Measurements from ENCODE around the gene HSPA12A. TPM values are rescaled to one million over a fixed set of nuclear protein-coding genes. Genes with fewer than 3 reads are reported as not detected.

Gene HSPA12A
- total RNA-seq, 1 experiment from 2014 or later = 3.1 TPM

DNA sequence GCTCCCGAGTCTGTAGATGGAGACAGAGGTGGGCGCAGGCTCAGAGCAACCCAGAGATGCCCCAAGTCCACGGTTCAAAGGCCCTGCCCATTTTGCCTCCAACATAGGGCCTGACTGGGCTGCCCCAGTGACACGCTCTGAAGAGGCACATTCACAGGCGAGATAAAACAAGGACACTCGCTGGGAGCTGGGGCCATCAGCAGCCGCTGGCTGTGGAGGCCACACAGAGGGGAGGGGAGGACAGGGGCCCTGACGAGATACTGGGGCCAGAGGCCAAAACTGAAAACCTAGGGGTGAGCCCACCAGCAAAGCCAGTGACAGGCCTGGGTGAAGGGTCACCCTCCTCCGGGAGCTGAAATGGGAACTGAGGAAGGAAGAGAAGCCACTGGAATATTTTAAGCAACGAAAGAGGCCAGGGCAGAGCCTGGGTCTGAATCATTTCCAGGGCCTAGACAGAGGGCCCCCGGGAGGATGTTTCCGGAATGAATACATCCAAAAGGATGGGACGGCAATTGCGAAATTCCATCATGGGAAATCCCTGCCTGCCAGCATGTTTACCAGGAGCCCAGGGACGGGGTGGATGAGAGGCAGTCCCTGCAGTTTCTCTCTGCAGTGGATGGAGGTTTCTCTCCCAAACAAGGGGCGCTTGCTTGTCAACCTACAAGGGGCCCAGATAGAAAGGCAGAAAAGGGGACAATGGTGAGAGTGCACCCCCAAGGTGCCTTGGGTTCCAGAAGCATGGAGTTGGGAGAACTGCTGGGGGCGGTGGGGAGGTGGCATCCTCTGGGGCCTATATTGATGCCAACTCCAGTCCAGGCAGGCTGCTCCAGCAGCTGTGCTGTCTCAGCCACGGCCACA is 29.0 kb upstream of the HSPA12A start:
- peak; percentile 86 for DNase-seq
- intact Hi-C loops (cut with micrococcal nuclease) = no loop called here

DNA sequence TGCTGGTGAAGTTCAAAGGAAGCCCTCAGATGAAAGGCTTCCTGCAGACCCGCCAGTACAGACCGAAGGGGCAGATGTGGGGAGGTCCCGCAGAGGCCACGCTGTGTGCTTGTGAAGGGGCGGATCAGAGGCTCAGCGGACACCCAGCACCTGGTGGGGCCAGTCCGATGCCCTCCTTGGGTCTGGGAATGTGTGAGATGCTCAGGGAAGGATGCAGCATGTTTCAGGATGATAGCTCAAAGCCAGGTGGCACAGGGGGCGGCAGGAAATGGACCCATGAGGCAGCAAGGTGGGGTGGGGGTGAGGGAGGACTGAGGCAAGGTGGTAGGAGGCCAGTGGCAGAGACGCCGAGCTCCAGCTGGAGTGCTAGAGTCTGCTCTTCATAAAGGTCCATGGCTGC is 27.9 kb upstream of the HSPA12A start:
- no peaks in the 10 kb centered on the region for H3F3A ChIP-seq (ENCODE audit: low read length, unreplicated experiment)
- no peaks in the 10 kb centered on the region for H4K20me1 ChIP-seq (ENCODE audit: low read length)
- H3K36me3 ChIP-seq (ENCODE audit: low read depth, low read length) = no peaks in the 10 kb centered on the region
- no peaks in the 10 kb centered on the region for H3K9me3 ChIP-seq (ENCODE audit: low read length)
- no peak overlapping the region for H3K9ac ChIP-seq (ENCODE audit: low read length)
- H3K4me3 ChIP-seq (ENCODE audit: low read length) = no peak overlapping the region
- H3K27ac ChIP-seq (ENCODE audit: low read length) = no peak overlapping the region
- no peak overlapping the region for H2AFZ ChIP-seq (ENCODE audit: low read length)
- H3K4me1 ChIP-seq (ENCODE audit: insufficient read depth, low read length) = peaks cover 31% of the 10 kb centered on the region
- H3K27me3 ChIP-seq (ENCODE audit: low read length) = no peaks in the 10 kb centered on the region
- no TSS peak for BruUV-seq (replicated peaks)
- POLR2A ChIA-PET (ENCODE audit: unreplicated experiment) = interaction anchor here (0.7 kb wide), 1 partner anchor 10 kb away, joined by 4 read pairs; no protein-coding TSS in a partner anchor
- H3K79me2 ChIP-seq (ENCODE audit: low read length) = no peaks in the 10 kb centered on the region
- TF ChIP-seq, protein P1, sequence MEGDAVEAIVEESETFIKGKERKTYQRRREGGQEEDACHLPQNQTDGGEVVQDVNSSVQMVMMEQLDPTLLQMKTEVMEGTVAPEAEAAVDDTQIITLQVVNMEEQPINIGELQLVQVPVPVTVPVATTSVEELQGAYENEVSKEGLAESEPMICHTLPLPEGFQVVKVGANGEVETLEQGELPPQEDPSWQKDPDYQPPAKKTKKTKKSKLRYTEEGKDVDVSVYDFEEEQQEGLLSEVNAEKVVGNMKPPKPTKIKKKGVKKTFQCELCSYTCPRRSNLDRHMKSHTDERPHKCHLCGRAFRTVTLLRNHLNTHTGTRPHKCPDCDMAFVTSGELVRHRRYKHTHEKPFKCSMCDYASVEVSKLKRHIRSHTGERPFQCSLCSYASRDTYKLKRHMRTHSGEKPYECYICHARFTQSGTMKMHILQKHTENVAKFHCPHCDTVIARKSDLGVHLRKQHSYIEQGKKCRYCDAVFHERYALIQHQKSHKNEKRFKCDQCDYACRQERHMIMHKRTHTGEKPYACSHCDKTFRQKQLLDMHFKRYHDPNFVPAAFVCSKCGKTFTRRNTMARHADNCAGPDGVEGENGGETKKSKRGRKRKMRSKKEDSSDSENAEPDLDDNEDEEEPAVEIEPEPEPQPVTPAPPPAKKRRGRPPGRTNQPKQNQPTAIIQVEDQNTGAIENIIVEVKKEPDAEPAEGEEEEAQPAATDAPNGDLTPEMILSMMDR (conservative IDR thresholded peaks at IDR 0.05; ENCODE audit: low read depth, low read length) = no peak
- TF ChIP-seq EZH2 (IDR thresholded peaks at IDR 0.05; ENCODE audit: low read length, unreplicated experiment) (no peak), EZH2phosphoT487 (IDR thresholded peaks at IDR 0.05; ENCODE audit: borderline replicate concordance, low read length) (no peak)
- H3K9me2 ChIP-seq (replicated peaks; ENCODE audit: low read length) = no peaks in the 10 kb centered on the region
- intact Hi-C loops (cut with micrococcal nuclease) = no loop called here
- H3K4me2 ChIP-seq (ENCODE audit: low read length) = no peak overlapping the region
- DNase-seq = no peak
- ATAC-seq = no peak
- CTCF ChIA-PET = no interaction called here

More for the DNA sequence above, 29.0 kb upstream of the HSPA12A start:
- no peaks in the 10 kb centered on the region for H3K36me3 ChIP-seq (ENCODE audit: low read depth, low read length)
- peak overlapping the region; percentile 65 for H3K4me2 ChIP-seq (ENCODE audit: low read length)
- H3F3A ChIP-seq (ENCODE audit: low read length, unreplicated experiment) = no peaks in the 10 kb centered on the region
- H2AFZ ChIP-seq (ENCODE audit: low read length) = no peak overlapping the region
- no peak overlapping the region for H3K4me3 ChIP-seq (ENCODE audit: low read length)
- CTCF ChIA-PET = no interaction called here
- H3K9me2 ChIP-seq (replicated peaks; ENCODE audit: low read length) = no peaks in the 10 kb centered on the region
- H4K20me1 ChIP-seq (ENCODE audit: low read length) = no peaks in the 10 kb centered on the region
- TF ChIP-seq, protein P1 (conservative IDR thresholded peaks at IDR 0.05; ENCODE audit: low read depth, low read length) = no peak
- TF ChIP-seq EZH2 (IDR thresholded peaks at IDR 0.05; ENCODE audit: low read length, unreplicated experiment) = no peak
- no peak for TF ChIP-seq EZH2phosphoT487 (IDR thresholded peaks at IDR 0.05; ENCODE audit: borderline replicate concordance, low read length)
- no peaks in the 10 kb centered on the region for H3K27me3 ChIP-seq (ENCODE audit: low read length)
- POLR2A ChIA-PET (ENCODE audit: unreplicated experiment) = no interaction called here
- H3K9me3 ChIP-seq (ENCODE audit: low read length) = no peaks in the 10 kb centered on the region
- H3K4me1 ChIP-seq (ENCODE audit: insufficient read depth, low read length) = peaks cover 33% of the 10 kb centered on the region
- no TSS peak for BruUV-seq (replicated peaks)
- H3K27ac ChIP-seq (ENCODE audit: low read length) = peak overlapping the region; percentile 30; the same call in 1 of the 2 replicates
- ATAC-seq = no peak
- H3K9ac ChIP-seq (ENCODE audit: low read length) = no peak overlapping the region
- no peaks in the 10 kb centered on the region for H3K79me2 ChIP-seq (ENCODE audit: low read length)

DNA sequence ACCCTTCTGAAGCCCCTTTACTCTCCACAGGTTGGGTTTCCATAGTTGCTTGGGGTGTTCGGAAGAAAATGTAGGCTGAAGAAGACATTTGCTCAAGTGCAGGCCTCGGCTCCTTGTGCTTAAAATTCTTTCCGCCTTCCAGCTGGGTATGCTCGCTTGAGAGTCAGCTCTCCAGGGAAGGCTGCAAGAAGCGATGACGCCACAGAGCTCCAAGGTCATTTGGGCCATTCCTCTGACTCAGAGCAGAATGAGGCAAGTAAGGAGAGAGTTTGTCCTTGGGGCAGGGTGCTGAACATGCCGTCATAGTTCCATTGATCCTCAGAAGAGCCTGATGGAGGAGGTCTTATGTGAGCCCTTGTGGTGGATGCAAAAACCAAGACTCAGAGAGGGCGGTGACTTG is 27.4 kb upstream of the HSPA12A start:
- peaks cover 26% of the 10 kb centered on the region for H3K4me1 ChIP-seq (ENCODE audit: insufficient read depth, low read length)
- CTCF ChIA-PET = no interaction called here
- H3F3A ChIP-seq (ENCODE audit: low read length, unreplicated experiment) = no peaks in the 10 kb centered on the region
- intact Hi-C loops (cut with micrococcal nuclease) = no loop called here
- no peaks in the 10 kb centered on the region for H3K9me3 ChIP-seq (ENCODE audit: low read length)
- H4K20me1 ChIP-seq (ENCODE audit: low read length) = no peaks in the 10 kb centered on the region
- H2AFZ ChIP-seq (ENCODE audit: low read length) = no peak overlapping the region
- H3K36me3 ChIP-seq (ENCODE audit: low read depth, low read length) = no peaks in the 10 kb centered on the region
- no peak for TF ChIP-seq EZH2 (IDR thresholded peaks at IDR 0.05; ENCODE audit: low read length, unreplicated experiment)
- TF ChIP-seq, protein P1 (conservative IDR thresholded peaks at IDR 0.05; ENCODE audit: low read depth, low read length) = no peak
- H3K9ac ChIP-seq (ENCODE audit: low read length) = no peak overlapping the region
- ATAC-seq = no peak
- H3K4me3 ChIP-seq (ENCODE audit: low read length) = no peak overlapping the region
- no peaks in the 10 kb centered on the region for H3K79me2 ChIP-seq (ENCODE audit: low read length)
- POLR2A ChIA-PET (ENCODE audit: unreplicated experiment) = interaction anchor here (0.7 kb wide), 1 partner anchor 10 kb away, joined by 4 read pairs; no protein-coding TSS in a partner anchor
- DNase-seq = no peak
- no peak overlapping the region for H3K4me2 ChIP-seq (ENCODE audit: low read length)
- H3K27me3 ChIP-seq (ENCODE audit: low read length) = no peaks in the 10 kb centered on the region
- H3K27ac ChIP-seq (ENCODE audit: low read length) = no peak overlapping the region
- no TSS peak for BruUV-seq (replicated peaks)
- H3K9me2 ChIP-seq (replicated peaks; ENCODE audit: low read length) = no peaks in the 10 kb centered on the region
